Activated CD4-positive, CD25-positive, alpha-beta regulatory T cell treated with anti-CD3 and anti-CD28 coated beads, Interleukin-2, amount 50 U/mL, for 16 hours (primary cell): Measurements from ENCODE around the gene CEP57L1.
"Not testable (repeated sequence)": the region's sequence is repeated elsewhere in the genome, so short reads cannot be mapped to it uniquely, and the experiment has no call there.

Experiments
- DNase-seq: peaks from one replicate; pipeline ENCODE4 v3.0.0-alpha.2; 2020; ENCODE audit warnings: low read depth, low spot score

Gene CEP57L1

GRCh38 chr6:109170333-109170732, 75.0 kb downstream of the CEP57L1 start:
- no peak for DNase-seq

GRCh38 chr6:109172101-109172746, 76.9 kb downstream of the CEP57L1 start:
- DNase-seq = no peak

- no peak for DNase-seq
Measured at GRCh38 chr6:109174916-109175315, 79.6 kb downstream of the CEP57L1 start.

- DNase-seq = no peak
Measured at GRCh38 chr6:109178921-109179320, 83.6 kb downstream of the CEP57L1 start.

GRCh38 chr6:109179507-109179906, 84.2 kb downstream of the CEP57L1 start:
- DNase-seq = no peak

GRCh38 chr6:109182578-109182977, 87.3 kb downstream of the CEP57L1 start:
- DNase-seq = no peak

- DNase-seq = no peak
Measured at GRCh38 chr6:109183109-109183650, 87.9 kb downstream of the CEP57L1 start.

GRCh38 chr6:109184638-109185037, 89.3 kb downstream of the CEP57L1 start:
- no peak for DNase-seq

- no peak for DNase-seq
Measured at GRCh38 chr6:109186012-109186411, 90.7 kb downstream of the CEP57L1 start.

- peak; percentile 32 for DNase-seq
Measured at GRCh38 chr6:109187399-109188114, 92.2 kb downstream of the CEP57L1 start.

- DNase-seq = no peak
Measured at GRCh38 chr6:109188115-109188411, 92.8 kb downstream of the CEP57L1 start.

- not testable (repeated sequence) for DNase-seq
Measured at GRCh38 chr6:109191368-109191767, 96.1 kb downstream of the CEP57L1 start.

- no peak for DNase-seq
Measured at GRCh38 chr6:109192865-109193264, 97.6 kb downstream of the CEP57L1 start.

- no peak for DNase-seq
Measured at GRCh38 chr6:109194880-109195279, 99.6 kb downstream of the CEP57L1 start.

- no peak for DNase-seq
Measured at GRCh38 chr6:109197061-109197460, 101.8 kb downstream of the CEP57L1 start.

GRCh38 chr6:109202409-109203264, 107.3 kb downstream of the CEP57L1 start:
- DNase-seq = no peak

- no peak for DNase-seq
Measured at GRCh38 chr6:109204511-109204910, 109.2 kb downstream of the CEP57L1 start.

GRCh38 chr6:109212683-109213082, 117.4 kb downstream of the CEP57L1 start:
- no peak for DNase-seq
